MM.1S (cell line): ENCODE measurements around the gene ARHGAP32.

ENCODE experiments used
- EZH2 ChIP-seq: fragments of 300-600 bp; sonication (generic); optimal IDR thresholded peaks from 2 replicates; pipeline ENCODE3; 2017; ENCODE audit warnings: low read depth, mild to moderate bottlenecking, antibody characterized with exemption, low read length, mixed read lengths
- EZH2phosphoT487 ChIP-seq: fragments of 300-600 bp; sonication (generic); IDR thresholded peaks from 2 replicates; pipeline ENCODE4 v1.6.1; 2018; ENCODE audit warnings: antibody characterized with exemption, low read length
- TF ChIP-seq, protein P1 (sequence below): fragments of 300-600 bp; sonication (generic); IDR thresholded peaks from 2 replicates; pipeline ENCODE4 v1.5.1; 2016; ENCODE audit warnings: antibody characterized with exemption, low read length, mixed read lengths

- TF ChIP-seq, protein P1, sequence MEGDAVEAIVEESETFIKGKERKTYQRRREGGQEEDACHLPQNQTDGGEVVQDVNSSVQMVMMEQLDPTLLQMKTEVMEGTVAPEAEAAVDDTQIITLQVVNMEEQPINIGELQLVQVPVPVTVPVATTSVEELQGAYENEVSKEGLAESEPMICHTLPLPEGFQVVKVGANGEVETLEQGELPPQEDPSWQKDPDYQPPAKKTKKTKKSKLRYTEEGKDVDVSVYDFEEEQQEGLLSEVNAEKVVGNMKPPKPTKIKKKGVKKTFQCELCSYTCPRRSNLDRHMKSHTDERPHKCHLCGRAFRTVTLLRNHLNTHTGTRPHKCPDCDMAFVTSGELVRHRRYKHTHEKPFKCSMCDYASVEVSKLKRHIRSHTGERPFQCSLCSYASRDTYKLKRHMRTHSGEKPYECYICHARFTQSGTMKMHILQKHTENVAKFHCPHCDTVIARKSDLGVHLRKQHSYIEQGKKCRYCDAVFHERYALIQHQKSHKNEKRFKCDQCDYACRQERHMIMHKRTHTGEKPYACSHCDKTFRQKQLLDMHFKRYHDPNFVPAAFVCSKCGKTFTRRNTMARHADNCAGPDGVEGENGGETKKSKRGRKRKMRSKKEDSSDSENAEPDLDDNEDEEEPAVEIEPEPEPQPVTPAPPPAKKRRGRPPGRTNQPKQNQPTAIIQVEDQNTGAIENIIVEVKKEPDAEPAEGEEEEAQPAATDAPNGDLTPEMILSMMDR, result no peak
- TF ChIP-seq EZH2 (no peak), EZH2phosphoT487 (no peak)
Measured at GRCh38 chr11:129106788-129107187, 85.3 kb downstream of the ARHGAP32 start.
